Measurements from ENCODE around the gene SERGEF. TPM values are rescaled to one million over a fixed set of nuclear protein-coding genes. Genes with fewer than 3 reads are reported as not detected.

Gene SERGEF
- total RNA-seq, 3 donors from 2014 or later, result 23.6 to 45.0 (median 23.8) TPM

DNA sequence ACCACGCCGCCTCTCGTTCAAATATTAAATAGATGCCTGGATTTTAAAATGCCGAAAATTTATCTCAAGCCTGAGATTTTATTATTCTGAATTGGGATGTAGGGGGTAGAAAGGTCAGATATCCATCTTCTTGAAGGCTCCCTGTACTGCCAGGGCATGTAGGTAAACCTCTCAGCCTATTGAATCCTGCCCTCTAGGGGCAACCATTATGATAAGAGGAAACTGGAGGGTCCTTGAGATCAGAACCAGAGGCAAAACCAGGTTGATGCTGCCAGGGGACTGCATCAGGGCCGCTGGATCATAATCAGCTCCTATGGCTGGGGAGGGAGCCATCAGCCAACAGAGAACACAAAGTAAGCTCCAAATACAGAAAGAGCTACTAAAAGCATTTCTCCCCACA, 185.8 kb downstream of the SERGEF start:
- TF ChIP-seq CTCF (IDR thresholded peaks at IDR 0.05), result no peak
- DNase-seq (no peak), ATAC-seq (no peak)
- Histone ChIP-seq H3K4me3 (no peak overlapping the region), H3K9me3 (no peaks in the 10 kb centered on the region), H3K4me1 (ENCODE audit: low read depth) (no peaks in the 10 kb centered on the region), H3K36me3 (ENCODE audit: low read depth) (no peaks in the 10 kb centered on the region)
- intact Hi-C loops (cut with DNase I, micrococcal nuclease), result loop anchor here in 1 of 2 donors (5.0 kb wide), 1 partner anchor 65 kb away; no protein-coding TSS in a partner anchor

- intact Hi-C loops (cut with DNase I, micrococcal nuclease), result no loop called here
Observed at GRCh38 chr11:17822401-17822781, 190.5 kb downstream of the SERGEF start.

GRCh38 chr11:17821648-17822400, 191.0 kb downstream of the SERGEF start:
- TF ChIP-seq CTCF (IDR thresholded peaks at IDR 0.05), result no peak
- H3K4me3 ChIP-seq, result no peak overlapping the region
- H3K4me1 ChIP-seq (ENCODE audit: low read depth), result no peaks in the 10 kb centered on the region
- H3K9me3 ChIP-seq, result no peaks in the 10 kb centered on the region
- H3K36me3 ChIP-seq (ENCODE audit: low read depth), result no peaks in the 10 kb centered on the region
- intact Hi-C loops (cut with DNase I, micrococcal nuclease), result no loop called here
- no peak for DNase-seq
- ATAC-seq, result no peak

More at GRCh38 chr11:17822401-17822781, 190.5 kb downstream of the SERGEF start:
- H3K9me3 ChIP-seq, result no peaks in the 10 kb centered on the region
- no peaks in the 10 kb centered on the region for H3K36me3 ChIP-seq (ENCODE audit: low read depth)
- no peak for TF ChIP-seq CTCF (IDR thresholded peaks at IDR 0.05)
- DNase-seq (no peak), ATAC-seq (no peak)
- H3K4me3 ChIP-seq, result no peak overlapping the region
- no peaks in the 10 kb centered on the region for H3K4me1 ChIP-seq (ENCODE audit: low read depth)

DNA sequence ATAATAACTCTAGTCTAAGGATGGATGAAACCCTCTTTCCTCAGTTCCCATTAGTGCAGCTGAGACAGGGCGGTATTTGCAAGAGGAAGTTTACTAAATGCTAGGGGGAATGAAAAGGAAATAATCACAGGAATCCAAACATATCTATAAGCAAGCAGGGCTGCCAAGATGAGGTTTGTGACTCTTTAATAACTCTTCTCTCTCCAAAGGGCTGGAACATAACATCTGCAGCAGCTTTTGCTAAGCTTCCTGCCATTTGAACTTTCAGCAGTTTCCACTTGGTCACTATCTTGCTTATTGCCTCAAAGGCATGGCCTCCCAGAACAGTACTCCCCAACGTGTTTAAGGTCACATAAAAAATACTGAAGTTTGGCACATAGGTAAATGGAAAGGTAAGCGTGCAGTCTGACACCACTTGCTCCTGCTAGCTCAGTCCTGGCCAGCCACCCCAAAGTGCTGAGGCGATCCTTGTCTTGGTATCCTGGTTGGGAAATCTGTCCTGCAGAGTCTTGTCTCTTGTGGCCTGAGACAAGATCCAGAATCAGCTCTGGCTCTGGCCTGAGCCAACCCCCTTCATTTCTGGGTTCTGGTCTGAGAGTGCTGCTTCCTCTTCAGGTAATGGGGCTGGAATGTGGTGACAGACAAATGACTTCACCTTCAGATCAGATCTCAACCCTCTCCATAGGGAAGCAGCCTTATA, 196.5 kb downstream of the SERGEF start:
- ATAC-seq (no peak), DNase-seq (no peak)
- intact Hi-C loops (cut with DNase I, micrococcal nuclease), result no loop called here
- no peak for TF ChIP-seq CTCF (IDR thresholded peaks at IDR 0.05)
- H3K4me1 ChIP-seq (ENCODE audit: low read depth), result peaks cover 15% of the 10 kb centered on the region
- H3K9me3 ChIP-seq, result no peaks in the 10 kb centered on the region
- no peak overlapping the region for H3K4me3 ChIP-seq
- H3K36me3 ChIP-seq (ENCODE audit: low read depth), result no peaks in the 10 kb centered on the region

- H3K4me1 ChIP-seq (ENCODE audit: low read depth), result peaks cover 15% of the 10 kb centered on the region
- no peak for TF ChIP-seq CTCF (IDR thresholded peaks at IDR 0.05)
Observed at GRCh38 chr11:17814546-17814945, 198.3 kb downstream of the SERGEF start.

More at GRCh38 chr11:17814546-17814945, 198.3 kb downstream of the SERGEF start:
- ATAC-seq (no peak), DNase-seq (no peak)
- no peaks in the 10 kb centered on the region for H3K36me3 ChIP-seq (ENCODE audit: low read depth)
- intact Hi-C loops (cut with DNase I, micrococcal nuclease), result no loop called here
- no peak overlapping the region for H3K4me3 ChIP-seq
- H3K9me3 ChIP-seq, result no peaks in the 10 kb centered on the region
